ENCODE results near the gene IGSF3.

DNA sequence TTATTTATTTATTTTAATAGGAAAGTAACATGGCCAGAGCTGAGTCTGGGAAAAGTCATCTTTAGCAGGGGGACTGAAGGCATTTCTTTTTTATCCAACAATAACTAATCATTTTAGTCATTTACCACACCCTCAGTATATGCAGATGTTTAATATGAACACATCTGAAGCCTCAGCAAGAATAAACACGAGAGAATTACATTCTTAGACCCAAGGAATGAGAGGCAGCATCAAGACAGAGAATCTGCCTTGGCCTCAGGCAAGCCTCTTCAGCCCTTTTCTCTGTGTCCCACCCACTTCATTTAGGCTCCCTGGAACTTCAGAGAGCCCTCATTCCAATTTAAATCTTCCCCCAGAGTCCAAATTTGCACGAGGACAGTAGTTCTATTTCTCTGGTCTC, 17.0 kb upstream of the IGSF3 start:
- TF ChIP-seq, protein P1, sequence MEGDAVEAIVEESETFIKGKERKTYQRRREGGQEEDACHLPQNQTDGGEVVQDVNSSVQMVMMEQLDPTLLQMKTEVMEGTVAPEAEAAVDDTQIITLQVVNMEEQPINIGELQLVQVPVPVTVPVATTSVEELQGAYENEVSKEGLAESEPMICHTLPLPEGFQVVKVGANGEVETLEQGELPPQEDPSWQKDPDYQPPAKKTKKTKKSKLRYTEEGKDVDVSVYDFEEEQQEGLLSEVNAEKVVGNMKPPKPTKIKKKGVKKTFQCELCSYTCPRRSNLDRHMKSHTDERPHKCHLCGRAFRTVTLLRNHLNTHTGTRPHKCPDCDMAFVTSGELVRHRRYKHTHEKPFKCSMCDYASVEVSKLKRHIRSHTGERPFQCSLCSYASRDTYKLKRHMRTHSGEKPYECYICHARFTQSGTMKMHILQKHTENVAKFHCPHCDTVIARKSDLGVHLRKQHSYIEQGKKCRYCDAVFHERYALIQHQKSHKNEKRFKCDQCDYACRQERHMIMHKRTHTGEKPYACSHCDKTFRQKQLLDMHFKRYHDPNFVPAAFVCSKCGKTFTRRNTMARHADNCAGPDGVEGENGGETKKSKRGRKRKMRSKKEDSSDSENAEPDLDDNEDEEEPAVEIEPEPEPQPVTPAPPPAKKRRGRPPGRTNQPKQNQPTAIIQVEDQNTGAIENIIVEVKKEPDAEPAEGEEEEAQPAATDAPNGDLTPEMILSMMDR (IDR thresholded peaks at IDR 0.05), result no peak
- no peak for TF ChIP-seq POLR2A (IDR thresholded peaks at IDR 0.05)

All from testis (tissue), 2 donors.